RCC 7860 (cell line): ENCODE results near the gene OR10R2.
"Not testable (repeated sequence)": the region's sequence is repeated elsewhere in the genome, so short reads cannot be mapped to it uniquely, and the experiment has no call there.

Experiments used
- DNase-seq: peaks from one replicate; pipeline ENCODE4 v3.0.0-alpha.2; 2015; ENCODE audit warnings: low spot score
- FAIRE-seq: peaks from 2 replicates; lab custom pipeline; 2012; peaks lifted over from hg19 to GRCh38; lab: Jason Lieb, UNC

OR10R2 gene

GRCh38 chr1:158471920-158472319 is at the start of gene OR10R2:
Gene OR10R2 (plus strand): TSS chr1:158472220. CDS start chr1:158472326, 106 bp downstream.
- FAIRE-seq (no peak), DNase-seq (no peak)

- no peak for DNase-seq
- FAIRE-seq = no peak
These were observed 47.0 kb upstream of the OR10R2 start for GRCh38 chr1:158425027-158425426.

- FAIRE-seq (no peak), DNase-seq (no peak)
These were observed 45.9 kb upstream of the OR10R2 start, which contains the start of gene OR10K2 for GRCh38 chr1:158426137-158426536. Gene OR10K2 (minus strand): TSS chr1:158426237. CDS start chr1:158420866, 5,371 bp downstream.

GRCh38 chr1:158430163-158430562 is 41.9 kb upstream of the OR10R2 start:
- not testable (repeated sequence) for DNase-seq, FAIRE-seq

GRCh38 chr1:158434741-158435140 is 37.3 kb upstream of the OR10R2 start:
- DNase-seq = no peak
- FAIRE-seq = no peak

GRCh38 chr1:158445376-158445775 is 26.6 kb upstream of the OR10R2 start:
- DNase-seq = no peak
- no peak for FAIRE-seq

GRCh38 chr1:158454537-158454936 is 17.5 kb upstream of the OR10R2 start:
- FAIRE-seq = no peak

GRCh38 chr1:158457246-158457645 is 14.8 kb upstream of the OR10R2 start:
- FAIRE-seq (no peak), DNase-seq (no peak)

More at GRCh38 chr1:158454537-158454936, 17.5 kb upstream of the OR10R2 start:
- no peak for DNase-seq

GRCh38 chr1:158458263-158458662 is 13.8 kb upstream of the OR10R2 start:
- no peak for FAIRE-seq
- no peak for DNase-seq

GRCh38 chr1:158461534-158461933 is 10.5 kb upstream of the OR10R2 start, which contains the start of gene OR10K1:
Gene OR10K1 (plus strand): TSS chr1:158461834. CDS start chr1:158465562, 3,728 bp downstream.
- FAIRE-seq = no peak
- DNase-seq = no peak

- FAIRE-seq = no peak
- no peak for DNase-seq
These were observed 13.4 kb downstream of the OR10R2 start for GRCh38 chr1:158485455-158485854.

GRCh38 chr1:158491316-158491715 is 19.3 kb downstream of the OR10R2 start:
- FAIRE-seq = no peak
- no peak for DNase-seq

- FAIRE-seq (no peak), DNase-seq (no peak)
These were observed 21.0 kb downstream of the OR10R2 start for GRCh38 chr1:158493054-158493453.

GRCh38 chr1:158494796-158495195 is 22.8 kb downstream of the OR10R2 start:
- FAIRE-seq = no peak
- no peak for DNase-seq

GRCh38 chr1:158496374-158496773 is 24.4 kb downstream of the OR10R2 start:
- DNase-seq (peak; percentile 12), FAIRE-seq (no peak)

GRCh38 chr1:158506369-158506987 is 34.5 kb downstream of the OR10R2 start:
- no peak for DNase-seq
- FAIRE-seq = no peak

- DNase-seq (no peak), FAIRE-seq (no peak)
These were observed 35.5 kb downstream of the OR10R2 start for GRCh38 chr1:158507511-158507910.

- DNase-seq (no peak), FAIRE-seq (no peak)
These were observed 37.6 kb downstream of the OR10R2 start for GRCh38 chr1:158509471-158510156.

- FAIRE-seq (no peak), DNase-seq (no peak)
These were observed 44.9 kb downstream of the OR10R2 start for GRCh38 chr1:158516966-158517365.

- DNase-seq (no peak), FAIRE-seq (no peak)
These were observed 48.0 kb downstream of the OR10R2 start for GRCh38 chr1:158520021-158520420.

- DNase-seq (no peak), FAIRE-seq (no peak)
These were observed 49.1 kb downstream of the OR10R2 start for GRCh38 chr1:158520955-158521665.

GRCh38 chr1:158521666-158522058 is 49.6 kb downstream of the OR10R2 start:
- DNase-seq = no peak
- FAIRE-seq = no peak
